GM19043 (cell line): ENCODE data around the gene NEDD9.

ENCODE experiments used
- ATAC-seq: cut with Tn5 transposase; IDR thresholded peaks from one replicate; pipeline ENCODE4 v1.9.1; 2021; ENCODE audit warnings: low read depth; ENCODE audit not compliant: unreplicated experiment

The NEDD9 gene

DNA sequence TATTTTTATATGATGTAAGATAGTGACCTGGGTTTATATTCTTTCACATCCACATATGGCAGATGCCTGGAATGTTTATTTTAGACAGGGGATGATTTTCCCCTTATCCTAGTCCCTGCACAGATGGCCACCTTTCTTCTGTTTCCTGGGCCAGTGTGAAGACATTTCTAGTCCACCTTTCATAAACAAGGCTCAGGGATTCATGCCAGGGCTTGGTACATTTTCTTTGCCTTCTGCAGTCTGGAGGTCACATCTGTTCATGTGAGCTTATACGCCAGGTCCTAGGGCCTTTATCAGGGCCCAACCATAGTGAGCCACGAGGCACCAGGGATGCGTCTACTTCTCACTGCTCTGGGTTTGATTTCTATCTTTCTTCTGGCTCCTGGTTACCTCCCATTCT is 82.9 kb downstream of the NEDD9 start:
- ATAC-seq: no peak

- no peak for ATAC-seq
Observed at GRCh38 chr6:11146117-11146826, 86.2 kb downstream of the NEDD9 start.

DNA sequence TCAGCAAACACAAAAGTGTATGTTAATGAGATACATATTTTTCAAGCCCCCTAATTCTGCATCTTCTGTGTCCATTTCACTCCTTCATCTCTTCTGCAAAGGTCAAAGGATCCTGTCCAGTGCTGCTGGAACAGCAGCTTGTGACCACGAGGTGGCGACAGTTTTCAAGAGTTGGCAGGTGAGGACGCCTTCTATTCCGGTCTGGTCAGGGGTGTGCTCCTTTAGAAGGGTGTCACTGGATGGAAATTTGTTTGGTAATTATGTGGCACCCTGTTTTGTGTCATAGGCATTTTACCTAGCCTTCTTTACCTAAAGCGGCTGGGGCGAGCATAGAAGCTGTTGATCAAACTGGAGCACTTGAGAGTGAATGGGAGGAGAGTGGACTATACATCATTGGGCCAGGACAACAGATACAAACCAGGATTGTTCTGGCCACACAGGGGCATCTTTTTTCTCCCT is 88.0 kb downstream of the NEDD9 start:
- ATAC-seq: peak; percentile 78

- no peak for ATAC-seq
Observed at GRCh38 chr6:11143394-11144371, 88.8 kb downstream of the NEDD9 start.

DNA sequence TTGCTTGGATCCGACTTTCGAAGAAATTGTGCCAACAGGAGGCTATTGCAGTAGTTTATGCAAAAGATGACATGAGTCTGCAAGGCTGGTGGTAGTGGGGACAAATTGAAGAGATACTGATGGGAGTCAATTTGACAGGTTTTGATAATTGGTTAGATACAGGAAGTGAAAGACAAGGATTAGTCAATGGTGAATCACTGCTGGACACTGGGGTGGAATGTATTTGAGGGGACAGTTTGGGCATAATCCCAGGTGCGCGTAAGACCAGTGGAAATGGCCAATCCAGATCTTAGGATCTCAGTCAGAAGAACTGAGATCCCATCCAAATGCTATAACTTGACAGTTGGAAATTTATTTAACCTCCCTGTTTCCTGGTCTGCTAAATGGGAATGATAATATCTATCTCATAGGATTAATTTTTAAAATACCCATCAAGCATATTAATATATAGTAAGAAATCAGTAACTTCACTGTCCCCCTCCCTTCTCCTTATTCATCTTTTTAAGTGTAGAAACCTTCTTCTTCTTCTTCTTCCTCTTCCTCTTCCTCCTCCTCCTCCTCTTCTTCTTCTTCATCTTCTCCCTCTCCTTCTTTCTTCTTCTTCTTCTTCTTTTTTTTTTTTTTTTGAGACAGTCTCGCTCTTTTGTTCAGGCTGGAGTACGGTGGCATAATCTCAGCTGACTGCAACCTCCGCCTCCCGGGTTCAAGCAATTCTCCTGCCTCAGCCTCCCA is 90.0 kb downstream of the NEDD9 start:
- ATAC-seq: no peak

DNA sequence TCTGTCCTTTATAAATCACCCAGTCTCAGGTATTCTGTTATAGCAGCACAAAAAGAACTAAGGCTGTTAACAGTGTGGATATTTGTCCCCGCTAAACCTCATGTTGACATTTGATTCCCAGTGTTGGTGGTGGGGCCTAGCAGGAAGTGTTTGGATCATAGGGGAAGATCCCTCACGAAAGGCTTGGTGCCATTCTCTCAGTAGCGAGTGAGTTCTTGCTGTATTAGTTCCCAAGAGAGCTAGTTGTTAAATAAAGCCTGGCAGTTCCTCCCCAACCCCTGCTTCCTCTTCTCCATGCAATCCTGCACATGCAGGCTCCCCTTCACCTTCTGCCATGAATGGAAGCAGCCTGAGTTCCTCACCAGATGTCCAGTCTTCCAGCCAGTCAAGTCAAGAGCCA is 91.2 kb downstream of the NEDD9 start:
- ATAC-seq: no peak

DNA sequence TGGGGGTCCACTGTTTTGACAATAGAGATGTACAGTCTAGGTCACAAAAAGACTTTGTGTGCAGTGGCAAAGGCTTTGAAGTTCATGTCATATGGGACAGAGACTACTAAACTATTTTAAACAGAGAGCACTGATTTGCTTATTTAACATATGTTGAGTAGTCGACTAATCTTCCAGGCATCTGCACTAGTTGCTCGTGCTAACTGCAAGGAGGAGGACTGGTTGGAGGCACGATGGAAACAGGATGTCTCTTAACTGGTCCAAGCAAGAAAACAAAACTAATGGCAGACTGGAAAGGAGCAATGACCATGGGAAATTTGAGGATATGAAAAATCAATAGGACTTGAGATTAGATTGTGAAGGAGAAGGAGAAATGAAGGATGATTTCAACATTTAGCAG is 92.4 kb downstream of the NEDD9 start:
- no peak for ATAC-seq

- no peak for ATAC-seq
Observed at GRCh38 chr6:11139051-11139960, 93.2 kb downstream of the NEDD9 start.

- no peak for ATAC-seq
Observed at GRCh38 chr6:11136809-11137208, 95.7 kb downstream of the NEDD9 start.
